HepG2 (cell line): ENCODE data around the gene KATNAL1. TPM values are rescaled to one million over a fixed set of nuclear protein-coding genes. Genes with fewer than 3 reads are reported as not detected.

Experiments used
- DPF2 ChIP-seq: sonication (generic); formaldehyde crosslinking; IDR thresholded peaks from 2 replicates; pipeline ENCODE4 v1.4.0; 2020; ENCODE audit warnings: mild to moderate bottlenecking, low read depth, missing genetic modification reagents, borderline replicate concordance
- GZF1 ChIP-seq: sonication (generic); formaldehyde crosslinking; IDR thresholded peaks from 2 replicates; pipeline ENCODE4 v1.5.1; 2020; ENCODE audit warnings: mild to moderate bottlenecking, missing genetic modification reagents
- KLF16 ChIP-seq, 2 experiments: sonication (generic) in 1 of 2; formaldehyde crosslinking in 1 of 2; IDR thresholded peaks; 2 replicates each; pipeline versions ENCODE4 v1.6.1 to v1.8.0; 2016 to 2023; ENCODE audit warnings: missing genetic modification reagents in 2 of 2, missing compliant biosample characterization in 1 of 2
- MAZ ChIP-seq, 2 experiments: sonication (generic) in 1 of 2; formaldehyde crosslinking in 1 of 2; IDR thresholded peaks; 2 replicates each; pipeline versions ENCODE4 v1.5.0 to v1.6.1; 2012 to 2020; ENCODE audit warnings: low read depth in 2 of 2, mild to moderate bottlenecking in 2 of 2, borderline replicate concordance in 1 of 2, improper control_type of control experiment in 1 of 2, low read length in 1 of 2, missing genetic modification reagents in 1 of 2, moderate library complexity in 1 of 2
- MEIS2 ChIP-seq: sonication (generic); formaldehyde crosslinking; IDR thresholded peaks from 2 replicates; pipeline ENCODE4 v1.9.0; 2021; ENCODE audit warnings: mild to moderate bottlenecking, missing genetic modification reagents
- NPAS2 ChIP-seq: sonication (generic); formaldehyde crosslinking; IDR thresholded peaks from 2 replicates; pipeline ENCODE4 v1.8.0; 2022; ENCODE audit warnings: mild to moderate bottlenecking, missing genetic modification reagents, borderline replicate concordance
- PHF8 ChIP-seq: sonication (generic); formaldehyde crosslinking; IDR thresholded peaks from 2 replicates; pipeline ENCODE4 v1.5.0; 2020; ENCODE audit warnings: missing genetic modification reagents
- PTBP1 ChIP-seq: fragments of 200-400 bp; formaldehyde crosslinking; IDR thresholded peaks from 2 replicates; pipeline ENCODE4 v1.6.1; 2018; ENCODE audit warnings: low read length, low read depth; ENCODE audit not compliant: poor library complexity, severe bottlenecking
- RFXAP ChIP-seq: sonication (generic); formaldehyde crosslinking; IDR thresholded peaks from 2 replicates; pipeline ENCODE4 v1.4.0; 2020; ENCODE audit warnings: missing genetic modification reagents, borderline replicate concordance
- SPEN ChIP-seq: sonication (generic); formaldehyde crosslinking; IDR thresholded peaks from 2 replicates; pipeline ENCODE4 v1.5.1; 2020; ENCODE audit warnings: low read depth, mild to moderate bottlenecking, missing genetic modification reagents
- TBX2 ChIP-seq: sonication (generic); formaldehyde crosslinking; IDR thresholded peaks from 2 replicates; pipeline ENCODE4 v1.5.0; 2020; ENCODE audit warnings: missing genetic modification reagents, mild to moderate bottlenecking, borderline replicate concordance
- TCF12 ChIP-seq, 2 experiments: fragments of 450-650 bp in 1 of 2; sonication (generic) in 1 of 2; formaldehyde crosslinking in 1 of 2; IDR thresholded peaks; 2 replicates each; pipeline versions ENCODE4 v1.6.1 to v1.8.0; 2017 to 2022; ENCODE audit warnings: antibody characterized with exemption in 1 of 2, mild to moderate bottlenecking in 1 of 2, missing genetic modification reagents in 1 of 2, moderate library complexity in 1 of 2
- U2AF1 ChIP-seq: fragments of 200-400 bp; formaldehyde crosslinking; optimal IDR thresholded peaks from 2 replicates; pipeline ENCODE3; 2017; ENCODE audit warnings: mild to moderate bottlenecking, low read depth, low read length
- ZMYM3 ChIP-seq: sonication (generic); formaldehyde crosslinking; IDR thresholded peaks from 2 replicates; pipeline ENCODE4 v1.5.1; 2020; ENCODE audit warnings: mild to moderate bottlenecking, missing genetic modification reagents
- ZMYM4 ChIP-seq: sonication (generic); formaldehyde crosslinking; IDR thresholded peaks from 2 replicates; pipeline ENCODE4 v1.8.1; 2023; ENCODE audit warnings: mild to moderate bottlenecking, missing genetic modification reagents
- ZNF337 ChIP-seq: sonication (generic); formaldehyde crosslinking; IDR thresholded peaks from 2 replicates; pipeline ENCODE4 v1.5.1; 2020; ENCODE audit warnings: missing genetic modification reagents, low read depth, mild to moderate bottlenecking, borderline replicate concordance
- ZNF484 ChIP-seq: sonication (generic); formaldehyde crosslinking; IDR thresholded peaks from 2 replicates; pipeline ENCODE4 v1.5.1; 2020; ENCODE audit warnings: mild to moderate bottlenecking, low read depth, missing genetic modification reagents, borderline replicate concordance
- ZSCAN25 ChIP-seq: sonication (generic); formaldehyde crosslinking; IDR thresholded peaks from 2 replicates; pipeline ENCODE4 v1.8.0; 2022; ENCODE audit warnings: mild to moderate bottlenecking, missing genetic modification reagents
- polyA plus RNA-seq, 8 experiments: library from polyadenylated mRNA; depleted of rRNA in 3 of 8; stranded (reverse) in 7 of 8; unstranded in 1 of 8; fragments of >200 nt; fragmentation: Illumina TruSeq in 4 of 8; extraction: Trizol in 4 of 8; gene quantifications; 2 replicates each; pipeline versions ENCODE4 v1.2.1 to v1.2.3, GENCODE V29; 2011 to 2016; ENCODE audit warnings: low read depth in 4 of 8, missing spikeins in 1 of 8, mixed read lengths in 1 of 8; ENCODE audit not compliant: insufficient read depth in 1 of 8
- total RNA-seq, 5 experiments: library from RNA; depleted of rRNA; stranded (reverse); fragments of >200 nt; fragmentation: Illumina TruSeq; extraction: Trizol; gene quantifications; 2 replicates each; pipeline ENCODE4 v1.2.3, GENCODE V29; 2016; ENCODE audit warnings: low read depth in 1 of 5
- TF ChIP-seq, protein P1 (sequence below): sonication (generic); formaldehyde crosslinking; IDR thresholded peaks from 2 replicates; pipeline ENCODE4 v1.5.0; 2020; ENCODE audit warnings: mild to moderate bottlenecking, missing genetic modification reagents
- TF ChIP-seq, protein P2 (sequence below): sonication (generic); formaldehyde crosslinking; IDR thresholded peaks from 2 replicates; pipeline ENCODE4 v1.4.0; 2020; ENCODE audit warnings: missing genetic modification reagents

Gene KATNAL1
- total and polyA plus RNA-seq, 2 of the 13 experiments (the other 11 are each of a cell fraction or from before 2014, with no cell fraction given), result 3.2 to 11.8 TPM

DNA sequence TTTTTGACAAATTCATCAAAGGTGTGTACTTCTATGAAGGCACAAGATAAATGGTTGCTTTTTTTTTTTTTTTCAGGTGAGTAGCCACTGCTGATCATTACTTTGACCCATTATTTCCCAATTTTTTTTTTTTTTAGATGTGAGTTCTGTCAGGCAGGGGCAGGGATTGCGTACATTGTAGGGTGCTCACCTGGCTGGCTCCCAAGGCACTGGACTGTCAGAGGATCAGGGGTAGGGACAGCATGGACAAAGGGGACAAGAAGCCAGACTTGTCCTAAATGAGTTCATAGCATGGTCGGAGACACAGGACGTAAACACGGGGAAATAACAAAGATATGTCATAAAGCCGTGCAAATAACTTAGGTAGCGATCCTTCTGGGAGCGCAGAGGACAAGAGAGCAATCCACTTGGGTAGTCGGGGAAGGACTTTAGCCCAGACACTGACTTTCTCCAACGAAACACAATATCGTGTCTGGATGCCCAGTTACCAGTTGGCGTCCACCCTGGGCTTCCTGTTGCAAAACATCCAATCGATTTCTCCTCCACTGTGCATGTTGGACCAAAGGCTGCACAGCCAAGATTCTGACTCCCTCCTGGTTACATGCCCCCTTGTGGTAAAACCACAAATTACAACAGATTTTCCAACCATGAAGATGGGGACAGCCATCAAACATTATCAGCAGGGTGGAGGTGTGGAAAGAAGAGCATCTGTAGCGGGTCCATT, 27.5 kb upstream of the KATNAL1 start (continued):
- TF ChIP-seq, protein P1, sequence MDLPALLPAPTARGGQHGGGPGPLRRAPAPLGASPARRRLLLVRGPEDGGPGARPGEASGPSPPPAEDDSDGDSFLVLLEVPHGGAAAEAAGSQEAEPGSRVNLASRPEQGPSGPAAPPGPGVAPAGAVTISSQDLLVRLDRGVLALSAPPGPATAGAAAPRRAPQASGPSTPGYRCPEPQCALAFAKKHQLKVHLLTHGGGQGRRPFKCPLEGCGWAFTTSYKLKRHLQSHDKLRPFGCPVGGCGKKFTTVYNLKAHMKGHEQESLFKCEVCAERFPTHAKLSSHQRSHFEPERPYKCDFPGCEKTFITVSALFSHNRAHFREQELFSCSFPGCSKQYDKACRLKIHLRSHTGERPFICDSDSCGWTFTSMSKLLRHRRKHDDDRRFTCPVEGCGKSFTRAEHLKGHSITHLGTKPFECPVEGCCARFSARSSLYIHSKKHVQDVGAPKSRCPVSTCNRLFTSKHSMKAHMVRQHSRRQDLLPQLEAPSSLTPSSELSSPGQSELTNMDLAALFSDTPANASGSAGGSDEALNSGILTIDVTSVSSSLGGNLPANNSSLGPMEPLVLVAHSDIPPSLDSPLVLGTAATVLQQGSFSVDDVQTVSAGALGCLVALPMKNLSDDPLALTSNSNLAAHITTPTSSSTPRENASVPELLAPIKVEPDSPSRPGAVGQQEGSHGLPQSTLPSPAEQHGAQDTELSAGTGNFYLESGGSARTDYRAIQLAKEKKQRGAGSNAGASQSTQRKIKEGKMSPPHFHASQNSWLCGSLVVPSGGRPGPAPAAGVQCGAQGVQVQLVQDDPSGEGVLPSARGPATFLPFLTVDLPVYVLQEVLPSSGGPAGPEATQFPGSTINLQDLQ, result no peak
- no peak for TF ChIP-seq ZNF484 (CRISPR knock-in tag)
- TF ChIP-seq ZMYM3, result peak; percentile 87
- no peak for TF ChIP-seq U2AF1
- TF ChIP-seq ZSCAN25 (CRISPR knock-in tag), result 0 out of 2 replicates have a peak, but pooled peaks have one; percentile 46
- peak; percentile 32; the same call in 1 of the 2 replicates for TF ChIP-seq PHF8
- peak; percentile 96 for TF ChIP-seq ZMYM4 (CRISPR knock-in tag)
- TF ChIP-seq RFXAP (CRISPR knock-in tag), result no peak
- TF ChIP-seq KLF16 (CRISPR knock-in tag; IDR thresholded peaks at IDR 0.05), result no peak
- TF ChIP-seq MEIS2 (CRISPR knock-in tag), result 0 out of 2 replicates have a peak, but pooled peaks have one; percentile 12
- no peak for TF ChIP-seq ZNF337 (CRISPR knock-in tag)
- peak; percentile 77; the same call in 1 of the 2 replicates for TF ChIP-seq DPF2 (CRISPR knock-in tag)
- TF ChIP-seq MAZ (IDR thresholded peaks at IDR 0.05; ENCODE audit: borderline replicate concordance, low read depth, low read length), result no peak
- 0 out of 2 replicates have a peak, but pooled peaks have one; percentile 49 for TF ChIP-seq MAZ (CRISPR knock-in tag; IDR thresholded peaks at IDR 0.05; ENCODE audit: low read depth)
- peak; percentile 56; the same call in 1 of the 2 replicates for TF ChIP-seq TBX2 (CRISPR knock-in tag)
- TF ChIP-seq GZF1, result no peak
- TF ChIP-seq NPAS2 (CRISPR knock-in tag), result no peak
- TF ChIP-seq TCF12 (IDR thresholded peaks at IDR 0.05), result no peak
- TF ChIP-seq TCF12 (CRISPR knock-in tag; IDR thresholded peaks at IDR 0.05), result no peak
- TF ChIP-seq PTBP1, result no peak
- TF ChIP-seq SPEN (CRISPR knock-in tag), result 0 out of 2 replicates have a peak, but pooled peaks have one; percentile 50
- TF ChIP-seq, protein P2, sequence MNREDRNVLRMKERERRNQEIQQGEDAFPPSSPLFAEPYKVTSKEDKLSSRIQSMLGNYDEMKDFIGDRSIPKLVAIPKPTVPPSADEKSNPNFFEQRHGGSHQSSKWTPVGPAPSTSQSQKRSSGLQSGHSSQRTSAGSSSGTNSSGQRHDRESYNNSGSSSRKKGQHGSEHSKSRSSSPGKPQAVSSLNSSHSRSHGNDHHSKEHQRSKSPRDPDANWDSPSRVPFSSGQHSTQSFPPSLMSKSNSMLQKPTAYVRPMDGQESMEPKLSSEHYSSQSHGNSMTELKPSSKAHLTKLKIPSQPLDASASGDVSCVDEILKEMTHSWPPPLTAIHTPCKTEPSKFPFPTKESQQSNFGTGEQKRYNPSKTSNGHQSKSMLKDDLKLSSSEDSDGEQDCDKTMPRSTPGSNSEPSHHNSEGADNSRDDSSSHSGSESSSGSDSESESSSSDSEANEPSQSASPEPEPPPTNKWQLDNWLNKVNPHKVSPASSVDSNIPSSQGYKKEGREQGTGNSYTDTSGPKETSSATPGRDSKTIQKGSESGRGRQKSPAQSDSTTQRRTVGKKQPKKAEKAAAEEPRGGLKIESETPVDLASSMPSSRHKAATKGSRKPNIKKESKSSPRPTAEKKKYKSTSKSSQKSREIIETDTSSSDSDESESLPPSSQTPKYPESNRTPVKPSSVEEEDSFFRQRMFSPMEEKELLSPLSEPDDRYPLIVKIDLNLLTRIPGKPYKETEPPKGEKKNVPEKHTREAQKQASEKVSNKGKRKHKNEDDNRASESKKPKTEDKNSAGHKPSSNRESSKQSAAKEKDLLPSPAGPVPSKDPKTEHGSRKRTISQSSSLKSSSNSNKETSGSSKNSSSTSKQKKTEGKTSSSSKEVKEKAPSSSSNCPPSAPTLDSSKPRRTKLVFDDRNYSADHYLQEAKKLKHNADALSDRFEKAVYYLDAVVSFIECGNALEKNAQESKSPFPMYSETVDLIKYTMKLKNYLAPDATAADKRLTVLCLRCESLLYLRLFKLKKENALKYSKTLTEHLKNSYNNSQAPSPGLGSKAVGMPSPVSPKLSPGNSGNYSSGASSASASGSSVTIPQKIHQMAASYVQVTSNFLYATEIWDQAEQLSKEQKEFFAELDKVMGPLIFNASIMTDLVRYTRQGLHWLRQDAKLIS (CRISPR knock-in tag), result no peak
